ENCODE measurements around the gene CFAP57. TPM values are rescaled to one million over a fixed set of nuclear protein-coding genes. Genes with fewer than 3 reads are reported as not detected.

The CFAP57 gene
- polyA plus RNA-seq, 1 donor from 2014 or later: 0.17 TPM

GRCh38 chr1:43147625-43148327 lies 24.4 kb upstream of the CFAP57 start:
- Histone ChIP-seq H3K9ac (ENCODE audit: low read length) (peak overlapping the region; percentile 15), H3K4me2 (ENCODE audit: low read length) (peak overlapping the region; percentile 75), H4K20me1 (ENCODE audit: insufficient read depth) (no peaks in the 10 kb centered on the region), H2AFZ (ENCODE audit: low read depth, low read length) (peak overlapping the region; percentile 25), H3K9me2 (ENCODE audit: insufficient read depth, low read length) (no peaks in the 10 kb centered on the region), H3K9me3 (ENCODE audit: low read length) (no peaks in the 10 kb centered on the region), H3K4me3 (ENCODE audit: low read length) (peak overlapping the region; percentile 76), H3K79me2 (replicated peaks; ENCODE audit: insufficient read depth, low read length) (no peaks in the 10 kb centered on the region), H3K27ac (ENCODE audit: low read length) (no peak overlapping the region), H3K36me3 (ENCODE audit: insufficient read depth, low read length) (no peaks in the 10 kb centered on the region), H3F3A (ENCODE audit: insufficient read depth, low read length, poor library complexity, severe bottlenecking) (no peaks in the 10 kb centered on the region), H3K27me3 (ENCODE audit: insufficient read depth, low read depth, low read length) (no peaks in the 10 kb centered on the region)
- peak; percentile 26 for TF ChIP-seq RAD21 (conservative IDR thresholded peaks at IDR 0.05)
- no peak for TF ChIP-seq REST (IDR thresholded peaks at IDR 0.05; ENCODE audit: borderline replicate concordance)
- TF ChIP-seq MXI1 (conservative IDR thresholded peaks at IDR 0.05; ENCODE audit: poor library complexity, severe bottlenecking): peak; percentile 99

DNA sequence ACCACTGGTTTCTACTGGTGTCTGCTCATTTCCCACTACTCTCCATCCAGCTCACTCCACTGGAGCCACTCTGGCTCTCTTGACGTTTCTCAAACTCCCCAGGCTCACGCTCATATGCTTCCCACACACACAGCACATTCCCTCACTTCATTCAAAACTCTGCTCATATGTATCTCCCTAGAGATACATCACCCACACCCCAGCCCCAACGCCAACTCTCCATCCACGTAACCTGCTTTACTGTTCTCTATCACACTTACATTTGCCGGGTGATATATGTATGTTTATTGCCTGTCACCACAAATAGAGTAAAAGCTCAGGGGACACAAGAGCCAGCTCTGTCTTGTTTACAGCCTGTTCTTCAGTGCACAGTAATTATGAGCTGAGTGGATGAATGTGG lies 22.2 kb upstream of the CFAP57 start:
- H3K27ac ChIP-seq (ENCODE audit: low read length): no peak overlapping the region
- no peaks in the 10 kb centered on the region for H3K36me3 ChIP-seq (ENCODE audit: insufficient read depth, low read length)
- no peak overlapping the region for H3K9ac ChIP-seq (ENCODE audit: low read length)
- H3F3A ChIP-seq (ENCODE audit: insufficient read depth, low read length, poor library complexity, severe bottlenecking): no peaks in the 10 kb centered on the region
- no peak overlapping the region for H3K4me2 ChIP-seq (ENCODE audit: low read length)
- no peaks in the 10 kb centered on the region for H3K27me3 ChIP-seq (ENCODE audit: insufficient read depth, low read depth, low read length)
- no peak overlapping the region for H2AFZ ChIP-seq (ENCODE audit: low read depth, low read length)
- no peaks in the 10 kb centered on the region for H3K9me2 ChIP-seq (ENCODE audit: insufficient read depth, low read length)
- no peaks in the 10 kb centered on the region for H3K79me2 ChIP-seq (replicated peaks; ENCODE audit: insufficient read depth, low read length)
- H3K9me3 ChIP-seq (ENCODE audit: low read length): no peaks in the 10 kb centered on the region
- TF ChIP-seq TAF1 (IDR thresholded peaks at IDR 0.05; ENCODE audit: low read depth) (no peak), EZH2 (IDR thresholded peaks at IDR 0.05; ENCODE audit: borderline replicate concordance, insufficient read depth, low read length, poor library complexity, severe bottlenecking) (no peak), EP300 (conservative IDR thresholded peaks at IDR 0.05; ENCODE audit: poor library complexity, severe bottlenecking) (no peak), REST (IDR thresholded peaks at IDR 0.05; ENCODE audit: borderline replicate concordance) (no peak), RAD21 (conservative IDR thresholded peaks at IDR 0.05) (no peak), SMC3 (conservative IDR thresholded peaks at IDR 0.05; ENCODE audit: poor library complexity) (no peak), MXI1 (conservative IDR thresholded peaks at IDR 0.05; ENCODE audit: poor library complexity, severe bottlenecking) (no peak), POLR2AphosphoS5 (IDR thresholded peaks at IDR 0.05) (no peak)
- TF ChIP-seq, protein P1, sequence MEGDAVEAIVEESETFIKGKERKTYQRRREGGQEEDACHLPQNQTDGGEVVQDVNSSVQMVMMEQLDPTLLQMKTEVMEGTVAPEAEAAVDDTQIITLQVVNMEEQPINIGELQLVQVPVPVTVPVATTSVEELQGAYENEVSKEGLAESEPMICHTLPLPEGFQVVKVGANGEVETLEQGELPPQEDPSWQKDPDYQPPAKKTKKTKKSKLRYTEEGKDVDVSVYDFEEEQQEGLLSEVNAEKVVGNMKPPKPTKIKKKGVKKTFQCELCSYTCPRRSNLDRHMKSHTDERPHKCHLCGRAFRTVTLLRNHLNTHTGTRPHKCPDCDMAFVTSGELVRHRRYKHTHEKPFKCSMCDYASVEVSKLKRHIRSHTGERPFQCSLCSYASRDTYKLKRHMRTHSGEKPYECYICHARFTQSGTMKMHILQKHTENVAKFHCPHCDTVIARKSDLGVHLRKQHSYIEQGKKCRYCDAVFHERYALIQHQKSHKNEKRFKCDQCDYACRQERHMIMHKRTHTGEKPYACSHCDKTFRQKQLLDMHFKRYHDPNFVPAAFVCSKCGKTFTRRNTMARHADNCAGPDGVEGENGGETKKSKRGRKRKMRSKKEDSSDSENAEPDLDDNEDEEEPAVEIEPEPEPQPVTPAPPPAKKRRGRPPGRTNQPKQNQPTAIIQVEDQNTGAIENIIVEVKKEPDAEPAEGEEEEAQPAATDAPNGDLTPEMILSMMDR (IDR thresholded peaks at IDR 0.05; ENCODE audit: poor library complexity, severe bottlenecking): no peak
- no peak overlapping the region for H3K4me3 ChIP-seq (ENCODE audit: low read length)
- H4K20me1 ChIP-seq (ENCODE audit: insufficient read depth): no peaks in the 10 kb centered on the region

Measured in neural cell (in vitro differentiated cells).